Stimulated activated CD4-positive, alpha-beta T cell treated with anti-CD3 and anti-CD28 coated beads, Interleukin-4, amount 100 ng/mL, for 24 hours (primary cell): Measurements from ENCODE around the gene SPRED3.
A peak's percentile ranks its signal among the peaks of the same experiment; 100 is the strongest.

Source experiments
- DNase-seq: peaks from one replicate; pipeline ENCODE4 v3.0.0-alpha.2; 2020

The SPRED3 gene

DNA sequence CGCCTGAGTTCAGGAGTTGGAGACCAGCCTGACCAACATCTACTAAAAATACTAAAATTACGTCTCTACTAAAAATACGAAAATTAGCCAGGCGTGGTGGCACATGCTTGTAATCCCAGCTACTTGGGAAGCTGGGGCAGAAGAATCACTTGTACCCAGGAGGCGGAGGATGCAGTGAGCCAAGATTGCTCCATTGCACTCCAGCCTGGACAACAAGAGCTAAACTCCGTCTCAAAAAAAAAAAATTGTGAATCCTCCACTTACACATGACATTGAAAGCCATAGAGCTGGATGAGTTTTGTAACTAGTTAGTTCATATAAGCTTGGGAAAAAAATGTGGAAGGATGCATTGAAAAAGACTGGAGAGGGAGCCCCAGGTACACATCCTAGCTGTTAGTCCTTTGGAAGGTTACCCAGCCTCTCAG lies 14.6 kb upstream of the SPRED3 start:
- DNase-seq = no peak

GRCh38 chr19:38374332-38375097 lies 14.0 kb upstream of the SPRED3 start, which contains the start of gene PSMD8:
Gene PSMD8, plus strand, starts transcription at chr19:38374571. Its CDS starts 31 bp downstream, at chr19:38374602.
- peak; percentile 98 for DNase-seq

- DNase-seq = peak; percentile 22
Observed at GRCh38 chr19:38375098-38375493, 13.4 kb upstream of the SPRED3 start.

- DNase-seq = no peak
Observed at GRCh38 chr19:38375748-38376147, 12.7 kb upstream of the SPRED3 start.

DNA sequence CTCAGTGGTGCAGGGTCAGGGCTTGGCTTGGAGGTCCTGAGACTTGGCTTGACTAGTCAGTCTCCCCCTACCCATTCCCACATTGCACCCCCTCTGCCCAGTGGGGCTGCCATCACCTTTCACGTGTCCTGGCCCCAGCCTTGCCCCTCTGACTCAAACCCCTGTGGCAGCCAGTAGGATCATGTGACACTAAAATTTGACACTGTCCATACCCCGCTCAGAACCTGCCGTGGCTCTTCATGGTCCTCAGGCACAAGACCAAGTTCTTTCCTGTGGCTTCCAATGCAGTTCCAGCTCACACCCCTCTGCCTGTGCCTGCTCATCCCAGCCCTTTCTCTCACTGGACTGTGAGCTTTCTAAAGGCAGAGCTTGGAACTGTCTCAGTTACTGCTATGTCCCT lies 11.9 kb upstream of the SPRED3 start:
- DNase-seq = no peak

DNA sequence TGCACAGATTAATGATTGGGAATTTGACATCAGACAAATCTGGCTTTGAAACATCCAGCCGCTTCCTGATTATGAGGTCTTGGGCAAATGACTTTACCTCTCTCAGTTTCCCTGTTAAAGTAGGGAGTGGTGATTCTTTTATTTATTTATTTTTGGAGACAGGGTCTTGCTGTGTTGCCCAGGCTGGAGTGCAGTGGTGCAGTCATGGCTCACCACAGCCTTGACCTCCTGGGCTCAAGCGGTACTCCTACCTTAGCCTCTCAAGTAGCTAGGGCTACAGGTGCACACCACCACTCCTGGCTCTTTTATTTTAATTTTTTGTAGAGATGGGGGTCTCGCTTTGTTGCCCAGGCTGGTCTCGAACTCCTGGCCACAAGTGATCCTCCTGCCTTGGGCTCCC lies 11.4 kb upstream of the SPRED3 start:
- DNase-seq = no peak

DNA sequence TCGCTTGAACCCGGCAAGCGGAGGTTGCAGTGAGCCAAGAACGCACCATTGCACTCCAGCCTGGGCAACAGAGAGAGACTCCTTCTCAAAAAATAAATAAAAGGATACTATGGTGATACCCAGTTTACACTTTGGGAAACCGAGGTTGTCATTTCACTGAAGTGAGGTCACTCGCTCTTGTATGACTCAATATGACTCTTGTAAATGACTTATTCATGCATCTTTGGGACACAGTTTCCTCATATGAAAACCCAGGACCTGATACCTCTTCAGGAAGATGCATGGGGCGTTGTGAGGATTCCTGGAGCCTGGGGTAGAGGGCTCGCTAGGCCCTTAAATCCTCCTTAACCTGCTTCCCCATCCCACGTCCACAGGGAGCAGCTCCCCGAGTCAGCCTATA lies 9.6 kb upstream of the SPRED3 start:
- DNase-seq = no peak

- DNase-seq = no peak
Observed at GRCh38 chr19:38381138-38381537, 7.4 kb upstream of the SPRED3 start.

DNA sequence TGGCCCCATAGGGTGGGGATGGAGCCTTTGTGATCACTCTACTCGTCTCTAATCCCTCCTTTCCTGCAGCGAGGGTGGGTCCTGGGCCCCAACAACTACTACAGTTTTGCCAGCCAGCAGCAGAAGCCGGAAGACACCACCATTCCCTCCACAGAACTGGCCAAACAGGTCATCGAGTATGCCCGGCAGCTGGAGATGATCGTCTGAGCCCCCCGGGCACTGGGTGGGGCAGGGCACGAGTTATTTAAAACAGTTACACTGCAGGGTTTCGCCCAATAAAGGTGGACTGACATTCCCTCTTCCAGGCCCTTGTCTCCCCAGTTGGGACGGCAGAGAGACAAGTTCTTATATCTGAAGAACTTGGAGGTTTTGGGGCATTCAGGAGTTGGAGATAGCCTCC lies 5.3 kb upstream of the SPRED3 start:
- no peak for DNase-seq

DNA sequence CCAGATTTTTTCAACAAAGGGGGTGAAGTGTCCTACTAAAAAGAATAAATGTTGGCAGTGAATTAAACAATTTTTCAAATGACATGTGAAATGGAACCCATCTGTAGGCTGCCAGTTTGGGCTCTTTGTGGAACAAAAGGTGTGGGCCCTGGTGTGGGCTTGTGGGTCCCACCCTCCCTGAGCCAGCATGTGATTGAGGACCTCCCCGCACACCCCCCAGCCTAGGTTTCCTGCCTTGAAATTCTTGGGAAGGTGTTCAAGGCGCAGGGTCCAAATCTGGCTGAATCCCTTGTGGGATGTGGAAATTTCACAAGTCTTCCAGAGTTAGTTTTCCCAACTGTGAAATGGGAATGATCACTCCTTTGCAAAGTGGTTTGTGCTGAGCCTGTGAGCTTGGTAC lies 4.8 kb upstream of the SPRED3 start:
- DNase-seq = no peak

- DNase-seq = no peak
Observed at GRCh38 chr19:38384209-38385027, 4.1 kb upstream of the SPRED3 start.

- DNase-seq = no peak
Observed at GRCh38 chr19:38385057-38385803, 3.3 kb upstream of the SPRED3 start.

- DNase-seq = no peak
Observed at GRCh38 chr19:38385804-38386257, 2.7 kb upstream of the SPRED3 start.

DNA sequence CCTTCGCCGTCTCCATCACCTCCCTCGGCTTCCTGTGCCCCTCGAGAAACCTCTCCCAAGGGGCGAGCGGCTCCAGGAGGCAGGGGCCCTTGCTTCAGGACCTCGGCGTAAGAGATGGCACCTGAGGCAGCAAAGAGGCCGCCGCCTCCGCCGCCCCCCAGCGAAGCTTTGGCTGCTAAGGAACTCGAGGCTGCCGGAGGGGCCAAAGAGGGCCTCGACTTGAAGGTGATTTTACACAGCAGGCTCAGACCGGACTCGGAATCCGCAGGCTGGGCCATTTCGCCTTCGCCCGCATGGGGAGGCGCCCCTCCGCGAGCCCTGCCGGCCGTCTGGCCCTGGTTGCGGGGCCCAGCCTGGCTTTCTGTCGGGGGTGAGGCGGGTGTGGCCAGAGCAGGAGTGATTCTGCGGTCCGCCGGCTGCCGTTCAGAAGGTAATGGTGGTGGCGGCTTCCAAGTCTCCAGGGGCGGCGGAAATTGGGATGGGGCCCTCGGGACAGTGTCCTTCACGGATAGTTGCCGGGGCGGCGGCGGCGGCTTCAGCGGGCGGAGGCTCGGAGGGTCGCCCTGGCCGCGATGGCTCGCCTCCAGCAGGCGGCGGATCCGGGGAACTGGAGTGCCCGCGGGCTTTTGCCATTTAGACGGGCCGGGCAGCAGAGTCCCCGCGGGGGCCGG lies 2.1 kb upstream of the SPRED3 start:
- no peak for DNase-seq

GRCh38 chr19:38386971-38387549 lies 1.4 kb upstream of the SPRED3 start:
- no peak for DNase-seq

DNA sequence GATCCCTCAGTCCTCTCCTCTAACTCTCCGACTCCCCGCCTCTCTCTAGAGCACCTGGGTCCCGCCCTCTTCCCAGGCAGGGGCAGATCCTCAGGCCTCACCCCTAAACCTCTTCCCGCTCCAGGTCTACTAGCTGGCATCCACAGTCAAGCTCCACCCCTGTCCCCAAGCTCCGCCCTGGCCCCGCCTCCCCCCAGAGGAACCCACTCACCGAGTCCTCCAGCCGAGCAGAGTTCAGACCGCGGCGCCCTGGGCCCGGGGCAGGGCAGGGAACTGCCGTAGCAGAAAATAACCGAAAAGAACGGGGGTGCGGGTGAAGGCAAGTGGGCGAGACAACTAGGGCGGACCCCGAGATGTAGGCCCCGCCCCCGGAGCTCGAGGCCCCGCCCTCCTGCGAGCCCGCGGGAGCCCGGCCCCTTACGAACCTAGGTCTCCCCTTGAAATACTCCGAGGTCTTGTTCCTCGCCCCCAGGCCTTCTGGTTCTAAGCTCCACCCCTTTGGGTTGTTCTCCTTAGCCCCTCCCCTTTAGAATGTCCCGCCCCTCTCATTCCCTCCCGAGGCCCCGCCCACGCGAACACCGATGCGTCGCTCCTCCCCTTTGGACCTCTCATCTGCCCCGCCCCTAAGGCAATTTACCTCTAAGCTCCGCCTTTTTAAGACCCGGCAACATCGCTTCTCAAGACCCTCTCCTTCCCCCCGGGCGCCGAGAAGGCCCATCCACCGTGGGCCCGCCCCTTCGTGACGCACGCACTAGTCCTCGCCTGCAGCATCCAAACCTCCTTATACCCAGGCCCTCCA lies 748 bp upstream of the SPRED3 start, which contains the start of gene GGN:
Gene GGN, minus strand, starts transcription at position 485 of the 799 bp plus-strand sequence. CDS start 773 bp downstream, outside the sequence.
- DNase-seq = peak; percentile 84

DNA sequence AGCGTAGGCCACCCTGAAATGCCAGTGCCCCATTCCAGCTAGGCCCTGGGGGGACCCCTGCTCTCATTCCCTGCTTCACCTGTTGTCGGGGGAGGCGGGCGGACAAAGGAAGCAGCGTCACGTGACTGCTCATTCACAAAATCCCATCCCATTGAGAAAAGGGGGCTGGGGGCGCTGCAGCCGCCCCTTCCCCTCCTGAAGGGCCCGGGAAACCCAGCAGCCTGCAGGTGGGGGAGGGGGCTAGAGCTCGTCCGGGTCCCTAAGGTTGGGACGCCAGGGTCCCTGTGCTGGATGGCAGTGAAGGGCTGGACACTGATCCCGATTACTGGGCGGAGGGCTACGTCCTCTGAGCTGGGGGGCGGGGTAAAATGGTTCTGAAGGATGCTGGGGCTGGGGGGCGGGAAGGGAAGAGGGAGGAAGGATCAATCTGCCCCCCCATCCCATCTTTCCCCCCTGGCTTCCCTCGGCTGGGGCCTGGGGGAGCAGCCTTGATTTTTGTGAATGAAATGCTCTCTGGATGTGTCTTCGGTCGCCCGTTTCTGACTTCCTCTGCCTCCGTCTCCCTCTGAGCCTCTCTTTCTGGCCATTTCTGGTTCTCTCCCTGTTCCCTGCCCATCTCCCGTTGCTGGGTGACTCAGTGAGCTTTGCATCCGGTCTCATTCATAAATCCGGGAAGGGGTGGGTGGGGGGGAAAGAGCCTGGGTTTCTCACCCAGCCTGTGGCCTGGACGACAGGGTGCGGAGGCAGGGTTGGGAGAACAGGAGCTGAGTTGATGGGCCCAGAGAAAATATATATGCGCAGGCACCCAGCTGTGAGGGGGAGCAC lies 816 bp downstream of the SPRED3 start:
- DNase-seq = no peak

- DNase-seq = no peak
Observed at GRCh38 chr19:38389957-38390924, 1.7 kb downstream of the SPRED3 start.

DNA sequence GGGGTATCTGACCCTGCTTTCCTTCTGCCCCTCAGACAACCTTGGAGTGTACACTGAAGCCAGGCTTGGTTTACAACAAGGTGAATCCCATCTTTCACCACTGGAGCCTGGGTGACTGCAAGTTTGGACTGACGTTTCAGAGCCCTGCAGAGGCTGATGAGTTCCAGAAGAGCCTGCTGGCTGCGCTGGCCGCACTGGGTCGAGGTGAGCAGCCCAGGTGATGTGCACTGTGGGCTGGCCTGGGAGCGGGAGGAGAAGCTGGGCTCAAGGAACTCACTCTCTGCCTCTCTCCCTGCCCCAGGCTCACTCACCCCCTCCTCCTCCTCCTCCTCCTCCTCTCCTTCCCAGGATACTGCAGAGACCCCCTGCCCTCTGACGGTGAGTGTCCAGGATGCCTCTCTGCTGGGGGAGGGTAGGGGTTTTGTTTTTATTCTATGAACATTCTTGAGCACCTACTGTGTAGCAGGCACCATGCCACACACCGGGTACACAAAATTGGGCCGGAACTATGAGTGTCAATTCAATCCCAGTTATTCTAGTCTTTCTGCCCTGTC lies 3.5 kb downstream of the SPRED3 start:
- no peak for DNase-seq
